Transverse colon (tissue), 4 donors: ENCODE data around the gene ZNF22.
A peak's percentile ranks its signal among the peaks of the same experiment; 100 is the strongest.

Experiments
- CTCF ChIP-seq, 5 experiments: fragments of 200-600 bp in 3 of 5; fragments of 450-650 bp in 2 of 5; sonication (generic) in 3 of 5; IDR thresholded peaks; 1 replicate in 2 of 5; 2 replicates in 3 of 5; pipeline ENCODE4 v1.5.1; 2016 to 2017; ENCODE audit warnings: antibody characterized with exemption in 5 of 5, inconsistent platforms in 3 of 5, mild to moderate bottlenecking in 2 of 5, moderate library complexity in 1 of 5
- EP300 ChIP-seq: sonication (generic); formaldehyde crosslinking; IDR thresholded peaks from one replicate; pipeline ENCODE4 v1.6.1; 2017; ENCODE audit warnings: antibody characterized with exemption, low read depth
- POLR2AphosphoS5 ChIP-seq, 3 donors: sonication (generic); formaldehyde crosslinking; IDR thresholded peaks; one replicate each; pipeline ENCODE4 v1.6.1; 2016; ENCODE audit warnings: antibody characterized with exemption in 3 of 3

DNA sequence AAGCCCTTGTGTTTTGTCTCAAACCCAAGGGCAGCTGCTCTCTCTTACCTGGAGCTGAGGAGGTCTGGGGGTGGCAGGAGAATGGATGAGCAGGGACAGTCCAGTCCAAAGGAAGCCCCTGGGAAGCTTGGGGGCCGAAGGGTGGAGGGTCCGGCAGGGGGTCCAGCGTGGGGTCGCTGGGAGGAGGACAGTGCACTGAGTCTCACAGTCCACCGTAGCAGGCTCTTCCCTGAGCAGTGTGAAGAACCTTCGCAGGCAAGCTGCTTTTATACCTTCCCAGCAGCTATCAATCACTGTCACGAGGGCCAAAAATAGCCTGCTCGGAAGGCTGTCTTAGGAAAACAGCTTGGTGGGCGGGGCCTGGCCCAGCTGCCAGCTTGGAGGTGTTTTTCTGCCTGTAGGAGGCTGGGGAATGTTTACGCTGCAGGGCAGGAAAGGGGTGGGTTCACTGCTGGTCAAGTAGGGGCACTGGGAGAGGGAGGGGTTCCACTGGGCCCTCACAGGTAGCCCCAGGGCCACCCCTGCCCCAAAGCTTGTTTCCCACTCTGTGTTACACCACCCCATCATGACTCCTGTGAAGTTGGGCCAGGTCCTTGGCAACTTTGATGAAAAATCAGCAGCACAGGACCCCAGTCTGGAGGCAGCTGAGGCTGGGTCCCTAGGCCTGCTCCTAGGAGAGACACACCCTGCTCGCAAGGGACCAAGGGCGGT, 22.0 kb upstream of the ZNF22 start, which contains the start of gene DEPP1:
- TF ChIP-seq CTCF (IDR thresholded peaks at IDR 0.05) (peak in 3 of 5 experiments; percentile 20 to 59 (median 43)), EP300 (peak; percentile 85), POLR2AphosphoS5 (IDR thresholded peaks at IDR 0.05) (peak; percentile 99 to 100 (median 100))
